ENCODE data around the gene ME3.

Gene ME3

GRCh38 chr11:86487671-86488070, 184.7 kb downstream of the ME3 start:
- no peak for DNase-seq (ENCODE audit: low read depth in 2 of 2)

- DNase-seq (ENCODE audit: low read depth in 2 of 2) = peak in 1 of 2 donors; percentile 17
Measured at GRCh38 chr11:86486261-86487030, 186.0 kb downstream of the ME3 start.

GRCh38 chr11:86484795-86485166, 187.6 kb downstream of the ME3 start:
- DNase-seq (ENCODE audit: low read depth in 2 of 2) = no peak

GRCh38 chr11:86483940-86484794, 188.2 kb downstream of the ME3 start:
- DNase-seq (ENCODE audit: low read depth in 2 of 2) = no peak

GRCh38 chr11:86483610-86483939, 188.8 kb downstream of the ME3 start:
- no peak for DNase-seq (ENCODE audit: low read depth in 2 of 2)

GRCh38 chr11:86482692-86483091, 189.7 kb downstream of the ME3 start:
- DNase-seq (ENCODE audit: low read depth in 2 of 2) = no peak

- DNase-seq (ENCODE audit: low read depth in 2 of 2) = no peak
Measured at GRCh38 chr11:86481399-86481798, 191.0 kb downstream of the ME3 start.

- no peak for DNase-seq (ENCODE audit: low read depth in 2 of 2)
Measured at GRCh38 chr11:86478348-86478747, 194.1 kb downstream of the ME3 start.

GRCh38 chr11:86477495-86478155, 194.8 kb downstream of the ME3 start:
- no peak for DNase-seq (ENCODE audit: low read depth in 2 of 2)

- no peak for DNase-seq (ENCODE audit: low read depth in 2 of 2)
Measured at GRCh38 chr11:86476109-86476861, 196.1 kb downstream of the ME3 start.

GRCh38 chr11:86475027-86475426, 197.4 kb downstream of the ME3 start:
- DNase-seq (ENCODE audit: low read depth in 2 of 2) = no peak

- DNase-seq (ENCODE audit: low read depth in 2 of 2) = no peak
Measured at GRCh38 chr11:86473991-86474833, 198.2 kb downstream of the ME3 start.

- no peak for DNase-seq (ENCODE audit: low read depth in 2 of 2)
Measured at GRCh38 chr11:86469491-86470388, 202.7 kb downstream of the ME3 start.

- no peak for DNase-seq (ENCODE audit: low read depth in 2 of 2)
Measured at GRCh38 chr11:86468169-86468568, 204.2 kb downstream of the ME3 start.

GRCh38 chr11:86464509-86465221, 207.8 kb downstream of the ME3 start:
- DNase-seq (ENCODE audit: low read depth in 2 of 2) = no peak

- DNase-seq (ENCODE audit: low read depth in 2 of 2) = no peak
Measured at GRCh38 chr11:86463955-86464354, 208.5 kb downstream of the ME3 start.

GRCh38 chr11:86463120-86463519, 209.3 kb downstream of the ME3 start:
- no peak for DNase-seq (ENCODE audit: low read depth in 2 of 2)

GRCh38 chr11:86461892-86462291, 210.5 kb downstream of the ME3 start:
- DNase-seq (ENCODE audit: low read depth in 2 of 2) = no peak

Measured in activated CD8-positive, alpha-beta memory T cell treated with anti-CD3 and anti-CD28 coated beads for 4 hours (primary cell).